GM23248 (cell line): Measurements from ENCODE around the gene CIPC.

Experiments used
- EZH2 ChIP-seq: fragments of 200-600 bp; sonication (generic); IDR thresholded peaks from 2 replicates; pipeline ENCODE4 v1.6.1; 2018; ENCODE audit warnings: antibody characterized with exemption, mild to moderate bottlenecking; ENCODE audit not compliant: insufficient read depth, poor library complexity, severe bottlenecking
- EZH2phosphoT487 ChIP-seq: fragments of 200-600 bp; sonication (generic); IDR thresholded peaks from 2 replicates; pipeline ENCODE4 v1.6.1; 2018; ENCODE audit warnings: antibody characterized with exemption, moderate library complexity, mild to moderate bottlenecking, low read depth; ENCODE audit not compliant: insufficient read depth

DNA sequence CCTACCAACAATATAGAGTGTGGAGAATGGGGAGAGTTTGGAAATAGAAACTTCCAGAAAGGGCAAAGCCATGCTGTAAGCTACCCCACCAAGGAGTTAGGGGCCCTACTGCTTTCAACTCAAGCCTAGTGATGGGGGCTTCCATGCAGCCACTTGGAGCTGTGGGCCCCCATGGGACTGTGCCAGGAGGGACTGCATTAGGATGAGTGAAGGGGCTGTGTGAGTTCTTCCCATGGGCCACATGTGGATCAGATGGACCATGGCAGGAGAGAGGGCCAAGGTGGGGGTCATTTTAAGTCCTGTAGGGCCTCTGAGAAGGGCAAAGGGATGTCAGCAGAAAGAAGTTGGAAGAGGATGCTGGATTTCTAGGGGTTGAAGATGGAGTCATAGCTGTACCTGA lies 23.1 kb upstream of the CIPC start:
- TF ChIP-seq EZH2 (no peak), EZH2phosphoT487 (no peak)
